HG03354 (cell line): ENCODE data around the gene TYMP.

Experiments
- ATAC-seq: cut with Tn5 transposase; IDR thresholded peaks from one replicate; pipeline ENCODE4 v1.9.1; 2021; ENCODE audit warnings: mild to moderate bottlenecking; ENCODE audit not compliant: unreplicated experiment, poor library complexity, severe bottlenecking

TYMP gene

DNA sequence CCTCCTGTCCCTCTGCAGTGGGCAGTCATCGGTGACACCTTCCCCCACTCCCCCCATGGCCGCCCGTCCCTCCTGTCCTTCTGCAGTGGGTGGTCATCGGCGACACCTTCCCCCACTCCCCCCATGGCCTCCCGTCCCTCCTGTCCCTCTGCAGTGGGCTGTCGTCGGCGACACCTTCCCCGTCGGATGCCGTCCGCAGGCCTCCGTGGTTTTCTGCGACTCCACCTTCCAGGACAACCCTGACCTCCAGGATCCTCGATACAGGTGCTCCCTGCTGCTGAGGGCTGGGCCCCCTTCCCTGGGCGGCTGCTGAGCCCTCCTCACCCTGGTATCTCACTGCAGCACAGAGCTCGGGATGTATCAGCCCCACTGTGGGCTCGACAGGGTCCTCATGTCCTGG lies 40.9 kb downstream of the TYMP start:
- no peak for ATAC-seq

- no peak for ATAC-seq
Measured at GRCh38 chr22:50488006-50488677, 41.7 kb downstream of the TYMP start.

- ATAC-seq: no peak
Measured at GRCh38 chr22:50487290-50488005, 42.4 kb downstream of the TYMP start.

DNA sequence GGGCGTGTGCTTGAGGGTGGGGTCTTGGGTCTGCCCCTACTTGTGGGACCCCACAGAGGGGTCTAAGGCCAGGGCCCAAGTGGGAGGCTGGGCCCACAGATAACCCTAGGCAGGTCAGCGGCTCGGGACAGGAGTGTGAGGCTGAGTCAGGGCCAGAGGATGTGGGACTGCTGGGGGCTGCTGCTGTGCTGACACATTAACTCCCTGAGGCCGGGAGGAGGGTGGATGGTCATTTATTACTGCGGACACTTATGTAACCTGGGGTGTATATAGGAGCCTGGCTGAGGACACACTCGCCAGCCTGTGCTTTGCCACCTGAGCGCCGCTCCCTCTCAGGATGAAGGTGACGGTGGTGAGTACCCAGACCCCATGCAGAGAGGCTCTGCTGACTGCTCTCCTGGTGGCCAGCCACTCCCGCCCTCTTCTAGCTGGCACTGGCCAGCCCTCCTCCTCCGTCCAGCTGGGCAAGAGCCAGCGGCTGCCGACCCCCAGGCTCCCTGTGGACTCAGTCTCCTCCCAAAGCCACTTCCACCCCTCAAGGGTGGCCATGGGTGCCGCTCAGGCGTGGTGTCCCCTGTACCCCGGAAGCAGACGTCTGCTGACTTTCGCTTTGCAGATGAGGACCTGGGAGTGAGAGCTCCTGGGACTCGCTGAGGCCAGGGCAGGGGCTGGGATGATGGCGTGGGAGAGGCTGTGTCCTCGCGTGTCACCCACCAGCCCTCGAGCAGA lies 43.1 kb downstream of the TYMP start, which contains the start of gene MIOX:
MIOX (plus strand) TSS at position 299 of the 729 bp plus-strand sequence; CDS start at position 338, 39 bp downstream.
- ATAC-seq: no peak

- no peak for ATAC-seq
Measured at GRCh38 chr22:50485221-50486131, 44.3 kb downstream of the TYMP start.

DNA sequence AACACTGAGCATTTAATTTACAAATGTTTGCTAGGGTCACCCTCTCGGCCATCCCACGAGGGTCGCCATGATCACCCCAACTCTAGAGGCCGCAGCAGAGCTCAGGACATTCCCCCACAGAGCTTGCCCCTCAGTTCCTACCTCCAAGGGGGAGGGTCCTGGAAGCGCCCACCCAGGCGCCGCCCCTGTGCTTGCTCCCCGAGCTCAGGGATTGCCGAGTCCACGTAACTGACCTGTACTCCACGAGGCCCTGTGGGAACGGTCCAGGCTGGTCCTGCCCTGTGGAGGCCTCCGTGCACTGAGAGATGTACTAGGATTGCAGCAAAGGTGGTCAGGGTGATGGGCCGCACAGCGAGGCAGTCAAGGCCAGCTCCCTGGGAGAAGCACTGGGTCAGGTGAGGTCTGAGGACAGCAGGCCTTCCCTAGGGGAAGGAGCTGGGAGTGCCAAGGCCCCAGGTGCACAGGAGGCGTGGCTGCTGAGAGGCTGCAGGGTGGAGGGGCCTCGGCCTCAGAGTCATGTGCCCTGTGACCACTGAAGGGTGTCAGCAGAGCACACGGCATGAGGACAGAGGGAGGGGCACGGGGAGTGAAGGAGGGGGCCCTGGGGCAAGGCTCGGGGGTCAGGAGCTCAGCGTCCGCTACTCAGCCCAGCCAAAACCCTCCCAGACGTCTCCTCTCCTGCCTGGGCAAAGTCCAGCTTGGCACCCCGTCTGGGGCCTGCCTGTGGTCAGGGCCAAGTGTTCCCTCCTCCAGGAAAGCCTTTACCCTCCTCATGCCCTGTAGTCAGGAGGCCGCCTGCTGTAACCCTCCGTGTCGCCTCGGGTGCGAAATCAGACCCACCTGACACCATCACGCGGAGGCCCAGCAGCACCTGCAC lies 45.6 kb downstream of the TYMP start:
- no peak for ATAC-seq

GRCh38 chr22:50483556-50483955 lies 46.3 kb downstream of the TYMP start:
- no peak for ATAC-seq

DNA sequence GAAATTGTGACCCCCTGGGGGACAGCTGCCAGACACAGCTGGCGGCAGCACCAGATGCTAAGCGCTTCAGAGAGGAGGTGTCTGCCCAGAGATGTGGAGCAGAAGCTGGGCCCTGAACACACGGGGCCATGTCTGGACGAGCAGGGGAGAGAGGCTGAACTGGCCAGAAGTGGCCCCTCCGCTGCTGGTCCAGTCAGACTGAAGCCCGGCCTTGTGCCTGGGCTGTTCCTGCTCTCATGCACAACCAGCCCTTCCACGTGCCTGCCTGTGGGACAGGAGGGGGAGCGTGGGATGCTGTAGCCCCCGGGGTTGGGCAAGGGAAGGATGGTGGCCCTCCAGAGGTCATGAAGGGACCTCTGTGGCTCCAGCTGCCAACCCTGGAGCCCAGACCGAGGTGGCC lies 46.7 kb downstream of the TYMP start:
- no peak for ATAC-seq

- no peak for ATAC-seq
Measured at GRCh38 chr22:50482107-50483074, 47.4 kb downstream of the TYMP start.

DNA sequence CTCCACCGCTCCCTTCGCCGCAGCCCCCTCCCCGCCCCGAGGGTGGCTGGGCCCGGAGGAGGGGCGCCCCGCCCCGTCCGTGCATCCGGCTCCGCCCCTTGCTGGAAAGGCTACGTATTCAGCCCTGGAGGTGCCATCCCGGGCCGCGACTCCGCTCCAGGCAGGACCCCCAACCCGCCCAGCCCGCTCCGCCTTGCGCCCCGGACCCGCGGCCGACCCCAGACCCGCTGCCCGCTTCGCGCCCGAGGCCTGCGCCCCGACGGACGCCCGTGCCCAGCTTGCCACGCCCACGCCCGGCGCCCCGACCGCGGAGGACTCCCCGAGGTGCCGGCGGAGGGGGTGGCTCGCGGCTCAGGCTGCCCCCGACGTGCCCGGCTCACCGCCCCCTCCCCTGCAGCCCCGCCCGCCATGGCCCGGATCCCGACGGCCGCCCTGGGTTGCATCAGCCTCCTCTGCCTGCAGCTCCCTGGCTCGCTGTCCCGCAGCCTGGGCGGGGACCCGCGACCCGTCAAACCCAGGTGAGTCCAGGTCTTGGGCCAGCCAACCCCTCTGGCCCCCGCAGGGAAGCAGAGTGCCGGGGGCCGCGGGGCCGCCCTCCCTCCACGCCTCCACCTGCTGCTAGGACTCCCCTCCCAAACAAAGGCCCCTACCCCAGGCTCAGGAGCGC lies 48.2 kb downstream of the TYMP start, which contains the start of gene ADM2:
ADM2 (plus strand) TSS at position 104 of the 667 bp plus-strand sequence; CDS start at position 409, 305 bp downstream.
- no peak for ATAC-seq

DNA sequence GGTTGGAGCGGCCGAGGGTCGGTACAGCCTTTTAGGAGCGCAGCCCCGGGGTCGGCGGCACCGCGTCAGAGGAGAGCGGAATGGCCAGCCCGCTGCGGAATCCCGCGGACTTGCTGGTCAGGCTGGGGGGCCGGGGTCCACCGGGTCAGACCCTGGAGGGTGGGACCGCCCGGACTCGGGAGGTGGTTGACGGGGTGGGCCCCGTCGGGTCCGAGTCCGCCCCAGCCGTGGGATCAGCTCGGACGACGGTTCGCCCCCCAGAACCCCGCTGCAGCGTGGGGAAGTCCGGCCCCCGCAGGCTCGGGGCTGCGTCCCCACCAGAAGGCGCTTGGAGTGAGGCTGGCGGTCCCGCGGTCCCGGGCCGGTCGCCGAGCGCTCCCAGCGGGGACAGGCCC lies 48.8 kb downstream of the TYMP start:
- ATAC-seq: no peak

GRCh38 chr22:50479721-50480120 lies 50.1 kb downstream of the TYMP start:
- no peak for ATAC-seq

DNA sequence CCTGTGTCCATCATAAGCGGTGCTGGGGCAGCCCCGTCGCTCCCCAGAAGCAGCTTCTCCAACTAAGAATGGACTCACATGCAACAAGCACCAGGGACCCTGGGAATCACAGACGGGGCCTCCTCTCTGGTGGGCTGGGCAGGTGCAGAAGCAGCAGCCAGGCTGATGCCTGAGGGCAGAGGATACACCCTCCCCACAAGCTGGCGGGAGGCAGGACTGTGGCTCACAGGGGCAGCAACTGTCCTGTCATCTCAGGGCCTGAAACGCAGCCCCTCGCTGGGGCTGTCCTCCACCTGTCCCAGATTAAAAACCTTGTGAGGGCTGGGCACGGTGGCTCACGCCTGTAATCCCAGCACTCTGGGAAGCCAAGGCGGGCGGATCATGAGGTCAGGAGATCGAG lies 51.9 kb downstream of the TYMP start:
- ATAC-seq: no peak

- ATAC-seq: no peak
Measured at GRCh38 chr22:50476868-50477267, 52.9 kb downstream of the TYMP start.
